WI38 (cell line): Measurements from ENCODE around the gene CCR4.

Experiments used
- H3K4me3 ChIP-seq: 2 replicates; pipeline ENCODE4 v1.5.1; 2011; ENCODE audit warnings: low read depth, mild to moderate bottlenecking, control low read depth, low read length
- TF ChIP-seq, protein P1 (sequence below): IDR thresholded peaks from 2 replicates; pipeline ENCODE4 v1.5.1; 2012; ENCODE audit warnings: low read depth, mild to moderate bottlenecking, control low read depth, low read length

The CCR4 gene

DNA sequence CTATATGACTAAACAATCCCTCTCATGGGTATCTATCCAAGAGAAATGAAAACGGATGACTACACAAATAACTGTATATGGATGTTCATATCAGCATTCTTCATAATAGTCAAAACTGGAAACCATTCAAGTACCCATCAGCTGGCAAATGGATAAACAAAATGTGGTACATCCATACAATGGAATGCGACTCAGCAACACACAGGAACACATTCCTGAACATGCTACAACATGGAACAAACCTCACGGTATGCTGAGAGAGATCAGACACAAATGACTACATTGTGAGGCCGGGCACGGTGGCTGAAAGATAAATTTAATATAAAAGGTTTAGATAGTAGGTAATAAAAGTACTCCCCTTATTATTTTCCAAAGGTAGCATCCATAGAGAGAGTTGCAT, 42.6 kb downstream of the CCR4 start:
- TF ChIP-seq, protein P1, sequence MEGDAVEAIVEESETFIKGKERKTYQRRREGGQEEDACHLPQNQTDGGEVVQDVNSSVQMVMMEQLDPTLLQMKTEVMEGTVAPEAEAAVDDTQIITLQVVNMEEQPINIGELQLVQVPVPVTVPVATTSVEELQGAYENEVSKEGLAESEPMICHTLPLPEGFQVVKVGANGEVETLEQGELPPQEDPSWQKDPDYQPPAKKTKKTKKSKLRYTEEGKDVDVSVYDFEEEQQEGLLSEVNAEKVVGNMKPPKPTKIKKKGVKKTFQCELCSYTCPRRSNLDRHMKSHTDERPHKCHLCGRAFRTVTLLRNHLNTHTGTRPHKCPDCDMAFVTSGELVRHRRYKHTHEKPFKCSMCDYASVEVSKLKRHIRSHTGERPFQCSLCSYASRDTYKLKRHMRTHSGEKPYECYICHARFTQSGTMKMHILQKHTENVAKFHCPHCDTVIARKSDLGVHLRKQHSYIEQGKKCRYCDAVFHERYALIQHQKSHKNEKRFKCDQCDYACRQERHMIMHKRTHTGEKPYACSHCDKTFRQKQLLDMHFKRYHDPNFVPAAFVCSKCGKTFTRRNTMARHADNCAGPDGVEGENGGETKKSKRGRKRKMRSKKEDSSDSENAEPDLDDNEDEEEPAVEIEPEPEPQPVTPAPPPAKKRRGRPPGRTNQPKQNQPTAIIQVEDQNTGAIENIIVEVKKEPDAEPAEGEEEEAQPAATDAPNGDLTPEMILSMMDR = no peak
- no peak overlapping the region for H3K4me3 ChIP-seq

DNA sequence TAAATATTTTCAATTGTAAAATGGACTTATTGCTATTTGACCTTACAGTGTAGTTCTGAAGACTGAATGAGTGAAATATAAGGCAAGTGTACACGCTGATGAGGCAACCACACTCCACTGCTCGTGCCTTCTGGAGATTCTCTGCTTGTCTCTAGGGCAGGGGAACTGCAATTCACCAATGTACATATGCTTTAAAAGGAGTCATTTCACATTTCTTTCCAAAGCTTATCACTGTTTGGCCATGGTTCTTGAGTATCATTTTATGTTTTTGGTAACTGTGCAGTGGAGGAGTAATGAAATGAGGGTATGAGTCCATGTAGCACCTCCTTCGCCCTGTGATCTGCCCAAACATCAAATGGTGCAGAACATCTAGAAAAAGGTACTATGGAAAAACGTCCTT, 43.7 kb downstream of the CCR4 start:
- H3K4me3 ChIP-seq = no peak overlapping the region

GRCh38 chr3:32996048-32996754, 44.8 kb downstream of the CCR4 start:
- TF ChIP-seq, protein P1 = no peak
- H3K4me3 ChIP-seq = no peak overlapping the region

More for the DNA sequence above, 43.7 kb downstream of the CCR4 start:
- TF ChIP-seq, protein P1 = no peak

GRCh38 chr3:32996755-32997091, 45.3 kb downstream of the CCR4 start:
- TF ChIP-seq, protein P1 = no peak
- no peak overlapping the region for H3K4me3 ChIP-seq

DNA sequence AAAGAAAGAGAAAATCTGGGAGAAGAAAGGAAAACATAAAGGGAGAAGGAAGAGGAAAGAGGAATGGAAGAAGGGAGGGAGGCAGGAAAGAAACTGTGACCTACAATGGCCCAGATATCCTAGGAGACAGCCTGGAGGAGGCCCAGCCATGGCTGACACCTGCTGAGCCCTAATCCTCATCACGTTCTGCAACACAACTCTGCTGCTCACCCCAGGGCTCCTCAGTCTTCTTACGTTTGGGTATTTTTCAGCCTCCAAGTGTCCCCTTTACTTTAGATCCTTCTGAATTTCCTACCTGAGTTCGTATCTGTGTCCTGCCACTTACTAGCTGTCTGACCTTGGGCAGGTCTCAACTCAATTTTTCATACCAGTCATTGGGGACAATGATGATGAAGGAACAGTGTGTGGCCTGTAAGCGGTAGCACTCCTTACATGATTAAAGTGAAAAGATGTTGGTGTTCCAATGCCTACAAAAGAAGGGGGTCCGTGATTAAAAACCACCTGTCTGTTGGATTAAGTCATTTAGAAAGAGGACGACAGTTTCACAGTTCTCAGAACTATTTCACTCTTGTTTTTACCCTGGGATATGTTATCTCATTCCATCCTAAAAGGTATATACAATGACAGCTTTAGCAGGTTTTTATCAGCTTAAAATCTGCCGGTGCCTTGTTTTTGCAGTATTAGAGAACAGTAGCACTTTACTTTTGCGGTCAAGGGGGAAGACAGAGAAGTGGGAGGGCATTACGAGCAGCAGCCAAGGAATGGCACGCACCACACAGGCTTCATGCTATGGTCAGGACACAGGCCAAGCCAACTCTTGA, 47.4 kb downstream of the CCR4 start:
- H3K4me3 ChIP-seq = no peak overlapping the region
- TF ChIP-seq, protein P1 = no peak

GRCh38 chr3:33000691-33001385, 49.4 kb downstream of the CCR4 start:
- H3K4me3 ChIP-seq = no peak overlapping the region
- TF ChIP-seq, protein P1 = no peak

- TF ChIP-seq, protein P1 = no peak
- no peak overlapping the region for H3K4me3 ChIP-seq
Measured at GRCh38 chr3:33001889-33002288, 50.4 kb downstream of the CCR4 start.
